HG03097 (cell line): Measurements from ENCODE around the gene HSPA6.
"Not testable (repeated sequence)": the region's sequence is repeated elsewhere in the genome, so short reads cannot be mapped to it uniquely, and the experiment has no call there.

Experiments used
- ATAC-seq: cut with Tn5 transposase; IDR thresholded peaks from one replicate; pipeline ENCODE4 v1.9.1; 2021; ENCODE audit not compliant: unreplicated experiment, low FRiP score

The HSPA6 gene

DNA sequence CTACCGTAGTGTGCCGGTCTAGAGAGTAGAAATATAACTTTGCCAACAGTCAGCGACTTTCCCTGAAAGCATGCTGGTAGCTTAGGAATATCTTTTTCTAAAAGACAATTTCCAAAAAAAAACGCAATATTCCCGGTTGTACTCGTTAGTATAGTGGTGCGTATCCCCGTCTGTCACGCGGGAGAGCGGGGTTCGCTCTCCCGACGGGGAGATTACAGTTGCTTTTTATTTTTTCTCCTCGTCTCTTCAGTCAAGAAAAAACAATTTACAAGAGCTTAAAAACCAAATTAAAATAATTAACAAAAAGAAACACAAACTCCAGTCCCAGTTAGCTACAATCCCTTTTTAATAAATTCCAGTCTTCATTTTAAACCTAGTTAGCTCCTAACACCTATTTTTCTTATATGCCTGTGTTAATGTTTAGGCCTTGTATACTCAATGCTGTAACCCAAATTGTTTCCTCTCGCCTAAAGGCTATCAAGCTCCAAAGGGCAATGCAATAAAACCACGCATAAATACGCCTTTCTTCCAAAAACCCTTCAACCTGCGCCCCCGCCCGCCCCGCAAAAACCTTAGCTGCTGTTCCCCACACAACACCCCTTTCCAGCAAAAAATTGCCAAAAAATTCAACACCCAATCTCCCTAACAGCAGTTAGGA lies 7.8 kb downstream of the HSPA6 start:
- no peak for ATAC-seq

- ATAC-seq, result not testable (repeated sequence)
Observed at GRCh38 chr1:161532644-161533567, 8.6 kb downstream of the HSPA6 start.

- ATAC-seq, result not testable (repeated sequence)
Observed at GRCh38 chr1:161537068-161537669, 12.8 kb downstream of the HSPA6 start.

GRCh38 chr1:161538925-161539479 lies 14.7 kb downstream of the HSPA6 start:
- not testable (repeated sequence) for ATAC-seq

DNA sequence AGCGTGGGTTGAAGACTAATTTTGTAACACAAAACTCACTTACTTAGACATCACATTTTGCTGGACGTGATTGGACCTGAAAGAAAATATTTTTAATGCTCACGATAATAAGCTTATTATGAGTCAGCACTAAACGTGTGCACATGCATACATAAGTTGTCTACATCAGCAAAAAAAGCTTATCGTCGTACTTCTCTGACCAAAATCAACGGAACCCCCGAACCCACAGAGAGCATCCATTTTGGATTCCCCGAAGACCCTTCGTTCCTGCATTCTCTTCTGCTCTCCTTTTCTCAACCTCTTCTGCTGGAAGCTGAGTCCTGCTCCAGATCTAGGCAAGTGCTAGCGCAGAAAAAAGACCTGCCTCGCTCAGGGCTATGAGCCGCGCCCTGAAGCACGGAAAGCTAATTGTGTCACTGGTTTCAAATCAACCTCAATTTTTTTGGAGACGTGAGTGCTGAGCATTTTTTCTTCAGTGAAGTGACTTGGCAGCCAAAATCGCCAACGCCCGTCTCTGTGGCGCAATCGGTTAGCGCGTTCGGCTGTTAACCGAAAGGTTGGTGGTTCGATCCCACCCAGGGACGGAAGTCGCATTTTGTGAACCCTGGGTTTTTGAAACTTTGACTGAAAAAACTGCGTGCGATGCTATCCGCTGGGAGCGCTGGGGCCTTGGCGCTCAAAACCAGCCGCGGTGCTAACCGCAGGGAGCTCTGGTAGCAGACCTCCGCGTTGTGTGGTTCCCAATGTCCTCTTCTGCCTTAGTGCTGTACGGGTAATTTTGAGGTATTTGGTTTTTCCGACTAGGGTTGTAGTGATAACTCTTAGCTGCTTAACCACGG lies 15.6 kb downstream of the HSPA6 start:
- peak; percentile 48 for ATAC-seq

DNA sequence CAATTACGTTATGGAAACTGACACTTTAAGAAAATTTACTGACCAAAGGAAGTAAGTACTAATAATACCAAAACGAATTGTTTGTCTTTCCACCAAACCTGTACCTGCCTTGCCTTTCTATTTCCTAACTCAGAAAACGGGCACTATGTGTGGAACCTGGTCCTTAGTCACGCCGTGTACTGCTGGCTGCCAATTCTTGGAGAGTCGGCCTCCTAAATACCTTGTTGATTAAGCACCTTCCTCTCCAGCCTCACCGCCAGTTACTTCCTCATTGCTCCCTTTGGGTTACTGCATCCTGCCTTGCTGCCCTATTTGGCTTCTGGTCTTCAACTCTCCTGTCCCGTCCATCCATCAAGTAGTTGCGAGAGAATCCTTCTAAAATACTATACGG lies 16.2 kb downstream of the HSPA6 start:
- not testable (repeated sequence) for ATAC-seq

DNA sequence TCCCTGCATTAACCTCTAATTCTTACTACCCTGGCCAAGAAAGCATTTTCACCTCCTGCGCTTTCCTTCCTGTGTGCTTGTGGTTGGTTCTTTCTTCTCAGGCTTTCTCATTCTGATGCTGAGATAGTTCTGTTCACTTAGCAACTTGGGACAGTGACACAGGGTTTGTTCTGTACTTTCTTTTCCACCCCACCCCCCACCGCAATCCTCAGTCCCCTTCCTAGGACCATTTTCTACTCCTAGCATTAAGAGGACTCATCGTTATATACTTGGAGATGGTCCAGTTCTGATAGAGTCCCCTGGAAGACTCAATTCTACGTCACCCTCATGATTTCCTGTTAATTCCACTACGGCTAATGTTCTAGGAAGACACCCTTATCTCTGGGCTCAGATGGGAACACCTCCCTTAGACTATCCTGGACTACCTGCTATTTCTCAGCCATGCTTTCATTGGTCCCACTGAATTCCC lies 17.8 kb downstream of the HSPA6 start:
- peak; percentile 46 for ATAC-seq

- ATAC-seq, result not testable (repeated sequence)
Observed at GRCh38 chr1:161543125-161543524, 18.8 kb downstream of the HSPA6 start.

DNA sequence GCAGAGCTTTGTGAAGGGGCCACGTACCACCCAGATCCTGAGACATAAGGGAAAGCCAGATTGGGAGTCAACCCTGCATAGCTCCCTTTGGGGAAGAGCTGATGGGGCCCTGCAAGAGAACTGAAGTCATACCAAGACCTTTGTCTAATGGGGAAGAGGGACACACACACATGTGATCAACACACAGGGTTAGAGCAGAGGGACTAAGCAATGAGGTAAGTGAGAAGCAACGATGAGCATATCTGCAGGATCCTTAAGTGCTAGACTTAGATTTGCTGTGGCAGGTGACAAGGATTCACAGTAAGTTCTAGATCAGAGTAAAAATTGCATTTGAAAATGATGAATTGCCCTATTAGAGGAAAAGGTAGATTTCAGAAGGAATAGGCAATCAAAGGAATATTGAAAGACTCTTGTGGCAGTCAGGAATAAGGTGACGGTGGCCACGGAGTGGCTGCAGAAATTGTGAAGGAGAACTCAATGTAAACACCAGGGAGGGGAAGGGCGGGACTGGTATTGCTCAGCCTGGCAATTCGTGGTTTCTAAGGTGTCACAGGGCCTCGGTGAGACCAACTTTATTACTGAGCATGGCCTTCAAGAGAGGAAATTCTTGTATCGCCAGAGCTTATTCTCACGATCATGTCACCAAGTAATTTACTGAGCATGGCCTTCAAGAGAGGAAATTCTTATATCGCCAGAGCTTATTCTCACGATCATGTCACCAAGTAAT lies 20.8 kb downstream of the HSPA6 start:
- not testable (repeated sequence) for ATAC-seq

DNA sequence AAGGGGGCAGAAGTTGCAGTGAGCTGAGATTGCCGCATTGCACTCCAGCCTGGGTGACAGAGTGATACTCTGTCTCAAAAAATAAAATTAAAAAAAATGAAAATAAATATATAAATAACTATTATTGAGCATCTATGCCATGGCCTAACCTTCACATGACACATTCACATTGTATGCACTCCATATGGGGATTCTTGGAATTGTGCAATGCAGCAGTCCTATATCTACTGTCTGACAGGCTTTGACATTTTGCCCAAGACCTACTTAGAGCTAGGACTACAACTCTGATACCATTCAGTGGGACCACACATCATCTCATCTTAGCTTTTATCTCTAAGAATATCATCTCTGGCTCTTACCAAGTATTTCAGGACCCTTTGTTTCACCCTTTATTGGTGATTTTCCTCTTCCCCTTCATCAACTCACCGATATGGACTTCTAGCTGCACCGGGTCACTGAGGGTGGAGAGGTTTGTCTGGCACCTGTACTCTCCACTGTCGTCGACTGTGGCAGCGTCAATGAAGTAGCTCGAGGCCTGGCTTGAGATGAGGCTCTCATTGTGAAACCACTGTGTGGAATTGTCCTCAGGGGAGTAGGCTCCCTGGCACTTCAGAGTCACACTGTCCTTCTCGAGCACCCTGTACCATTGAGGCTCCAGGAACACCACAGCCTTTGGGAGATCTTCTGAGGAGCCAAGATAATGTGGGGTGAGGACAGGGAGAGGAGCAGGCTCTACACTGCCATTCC lies 23.8 kb downstream of the HSPA6 start:
- not testable (repeated sequence) for ATAC-seq

DNA sequence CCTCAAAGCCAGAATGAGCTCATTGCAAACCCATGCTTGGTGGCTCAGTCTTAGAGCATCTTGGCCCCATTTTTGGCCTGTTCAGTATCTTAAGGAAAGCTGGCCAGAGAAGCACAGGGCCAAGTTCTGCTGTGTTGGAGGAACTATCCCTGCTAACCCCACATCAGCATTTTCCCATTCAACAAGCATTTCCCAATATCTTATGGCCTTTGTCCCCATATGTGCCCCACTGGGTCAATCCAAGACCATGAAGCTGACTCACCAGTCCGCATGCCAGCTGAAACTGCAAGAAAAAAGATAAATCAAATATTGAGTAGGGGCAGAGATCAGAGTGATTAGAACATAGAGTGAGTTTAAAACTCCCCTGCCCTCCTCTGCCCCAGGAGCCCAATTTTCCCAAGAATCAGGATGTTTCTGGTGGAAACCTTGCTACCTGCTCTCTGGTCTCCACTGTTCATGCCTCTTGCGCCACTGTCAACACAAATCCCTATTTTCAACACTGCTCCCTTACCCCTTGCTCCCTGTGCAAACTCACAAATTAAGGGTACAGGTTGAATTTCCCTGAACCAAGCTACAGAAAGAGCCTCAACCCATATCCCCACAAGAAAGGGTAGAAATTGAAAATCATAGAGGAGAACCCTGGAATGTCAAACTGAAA lies 24.5 kb downstream of the HSPA6 start:
- ATAC-seq, result not testable (repeated sequence)

DNA sequence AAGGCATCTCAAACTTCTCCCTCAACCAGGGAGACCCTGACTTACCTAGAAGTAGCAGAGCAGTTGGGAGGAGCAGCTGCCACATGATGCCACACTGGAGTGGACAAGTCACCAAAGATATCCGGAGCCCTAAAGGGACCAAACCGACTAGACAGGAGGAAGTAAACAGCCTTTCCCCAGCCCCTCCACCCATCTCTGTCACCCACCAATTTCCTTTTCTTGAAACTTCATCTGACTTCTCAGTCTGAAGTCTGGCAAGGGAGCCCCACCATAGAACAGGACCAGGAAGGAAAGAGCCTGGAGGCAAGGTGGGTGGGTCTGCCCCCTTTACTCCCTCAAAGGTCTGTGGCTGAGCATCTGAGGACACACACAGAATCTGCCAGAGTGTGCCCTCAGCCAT lies 25.3 kb downstream of the HSPA6 start, which contains the start of gene FCGR3A:
Gene FCGR3A, minus strand, starts transcription at position 167 of the 400 bp plus-strand sequence. Its CDS starts 82 bp downstream, at position 85.
- ATAC-seq, result no peak

- ATAC-seq, result not testable (repeated sequence)
Observed at GRCh38 chr1:161550942-161551341, 26.6 kb downstream of the HSPA6 start.

DNA sequence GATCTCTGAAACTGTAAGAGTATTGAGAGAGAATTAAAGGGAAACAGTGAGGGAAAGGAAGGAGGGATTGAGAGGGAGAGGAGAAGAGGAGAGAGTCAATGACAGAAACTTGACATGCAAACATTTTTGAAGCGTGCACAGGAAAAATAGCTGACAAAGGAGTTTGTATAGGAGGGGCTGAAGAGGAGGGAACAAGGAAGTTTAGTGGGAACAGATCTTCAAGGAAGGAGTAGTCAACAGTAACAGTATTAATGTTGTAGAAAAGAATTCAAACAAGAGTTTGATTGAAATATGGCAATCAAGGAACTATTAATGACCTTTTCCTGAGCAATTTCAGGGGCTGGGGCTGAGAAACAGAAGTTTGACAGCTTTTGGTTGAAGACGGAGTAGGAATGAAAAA lies 29.3 kb downstream of the HSPA6 start:
- not testable (repeated sequence) for ATAC-seq

DNA sequence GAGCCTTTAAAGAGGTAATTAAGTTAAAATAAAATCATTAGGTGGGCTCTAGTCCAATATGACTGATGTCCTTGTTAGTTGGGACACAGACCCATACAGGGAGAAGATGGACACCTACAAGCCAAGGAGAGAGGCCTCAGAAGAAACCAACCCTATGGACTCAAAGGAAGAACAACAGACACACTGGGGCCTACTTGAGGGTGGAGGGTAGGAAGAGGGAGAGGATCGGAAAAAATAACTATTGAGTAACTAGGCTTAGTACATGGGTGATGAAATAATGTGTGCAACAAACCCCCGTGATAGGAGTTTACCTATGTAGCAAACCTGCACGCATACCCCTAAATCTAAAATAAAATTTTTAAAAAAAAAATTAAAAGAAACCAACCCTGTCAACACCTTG lies 30.0 kb downstream of the HSPA6 start:
- ATAC-seq, result not testable (repeated sequence)

DNA sequence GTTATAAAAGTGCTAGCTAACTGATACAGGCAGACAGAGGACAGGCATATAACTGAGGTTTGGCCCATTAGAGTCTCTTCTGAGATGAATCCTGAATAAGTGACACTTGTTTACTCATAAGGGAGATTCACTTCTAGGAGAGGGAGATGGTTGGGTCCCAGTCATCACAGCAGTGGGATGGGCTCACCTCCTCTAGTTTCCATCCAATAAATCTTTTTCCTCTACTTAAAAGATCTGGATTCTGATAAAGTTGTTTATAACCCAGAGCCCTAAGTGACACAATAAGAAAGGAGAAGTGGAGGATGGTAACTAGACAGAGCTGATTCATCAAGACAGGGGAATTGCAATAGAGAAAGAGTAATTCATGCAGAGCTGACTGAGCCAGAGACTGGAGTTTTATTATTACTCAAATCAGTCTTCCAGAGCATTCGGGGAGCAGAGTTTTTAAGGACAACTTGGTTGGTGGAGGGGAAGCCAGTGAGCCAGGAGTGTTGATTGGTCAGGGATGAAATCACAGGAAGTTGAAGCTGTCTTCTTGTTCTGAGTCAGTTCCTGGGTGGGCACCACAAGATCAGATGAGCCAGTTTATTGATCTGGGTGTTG lies 30.6 kb downstream of the HSPA6 start:
- not testable (repeated sequence) for ATAC-seq

GRCh38 chr1:161556143-161556542 lies 31.8 kb downstream of the HSPA6 start:
- not testable (repeated sequence) for ATAC-seq

GRCh38 chr1:161556990-161557389 lies 32.6 kb downstream of the HSPA6 start:
- not testable (repeated sequence) for ATAC-seq
